PC-3 (cell line): ENCODE data around the gene CEP131.

Experiments used
- EZH2 ChIP-seq: fragments of 300-600 bp; sonication (generic); IDR thresholded peaks from one replicate; pipeline ENCODE4 v1.6.1; 2017; ENCODE audit warnings: antibody characterized with exemption, mild to moderate bottlenecking, low read length; ENCODE audit not compliant: unreplicated experiment
- TF ChIP-seq, protein P1 (sequence below): fragments of 300-600 bp; sonication (generic); conservative IDR thresholded peaks from 2 replicates; pipeline ENCODE4 v1.5.1; 2017; ENCODE audit warnings: antibody characterized with exemption, low read depth, mild to moderate bottlenecking, low read length

DNA sequence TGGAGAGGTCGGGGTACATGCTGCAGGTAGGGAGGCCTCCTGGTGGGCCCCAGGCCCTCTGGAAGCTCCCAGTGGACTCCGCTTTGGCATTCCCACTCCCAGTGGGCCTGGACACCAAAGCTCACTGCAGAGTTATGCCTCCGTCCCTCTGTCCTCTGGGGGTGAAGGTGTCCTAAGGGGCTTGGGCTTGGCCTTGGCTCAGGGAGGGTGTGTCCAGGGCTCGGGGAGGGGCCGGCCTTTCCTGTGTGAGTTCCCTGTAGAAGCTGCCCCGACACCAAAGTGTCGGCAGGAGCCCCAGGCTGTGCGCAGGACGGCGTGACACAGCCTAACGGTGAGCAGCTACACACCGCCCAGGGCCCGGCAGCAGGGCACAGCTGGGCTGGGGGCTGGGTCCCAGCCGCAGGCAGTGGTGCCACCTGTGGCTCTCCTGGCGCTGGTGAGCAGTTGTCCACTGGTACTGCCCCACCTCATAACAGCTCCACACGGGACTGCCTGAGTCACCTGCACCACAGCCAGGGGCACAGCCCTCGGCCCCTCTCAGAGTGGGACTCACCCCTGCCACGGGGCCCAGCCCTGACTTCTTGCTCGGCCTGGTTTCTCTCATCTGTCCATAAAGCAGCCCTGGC is 10.0 kb upstream of the CEP131 start:
- TF ChIP-seq, protein P1, sequence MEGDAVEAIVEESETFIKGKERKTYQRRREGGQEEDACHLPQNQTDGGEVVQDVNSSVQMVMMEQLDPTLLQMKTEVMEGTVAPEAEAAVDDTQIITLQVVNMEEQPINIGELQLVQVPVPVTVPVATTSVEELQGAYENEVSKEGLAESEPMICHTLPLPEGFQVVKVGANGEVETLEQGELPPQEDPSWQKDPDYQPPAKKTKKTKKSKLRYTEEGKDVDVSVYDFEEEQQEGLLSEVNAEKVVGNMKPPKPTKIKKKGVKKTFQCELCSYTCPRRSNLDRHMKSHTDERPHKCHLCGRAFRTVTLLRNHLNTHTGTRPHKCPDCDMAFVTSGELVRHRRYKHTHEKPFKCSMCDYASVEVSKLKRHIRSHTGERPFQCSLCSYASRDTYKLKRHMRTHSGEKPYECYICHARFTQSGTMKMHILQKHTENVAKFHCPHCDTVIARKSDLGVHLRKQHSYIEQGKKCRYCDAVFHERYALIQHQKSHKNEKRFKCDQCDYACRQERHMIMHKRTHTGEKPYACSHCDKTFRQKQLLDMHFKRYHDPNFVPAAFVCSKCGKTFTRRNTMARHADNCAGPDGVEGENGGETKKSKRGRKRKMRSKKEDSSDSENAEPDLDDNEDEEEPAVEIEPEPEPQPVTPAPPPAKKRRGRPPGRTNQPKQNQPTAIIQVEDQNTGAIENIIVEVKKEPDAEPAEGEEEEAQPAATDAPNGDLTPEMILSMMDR = no peak
- TF ChIP-seq EZH2 = no peak
